ENCODE data around the gene PITX1. TPM values are rescaled to one million over a fixed set of nuclear protein-coding genes. Genes with fewer than 3 reads are reported as not detected.

Gene PITX1
- total RNA-seq, 1 donor from 2014 or later = 1.1 TPM

- Mint-ChIP-seq H3K4me3 (no peak overlapping the region), H3K9me3 (no peaks in the 10 kb centered on the region), H3K27me3 (ENCODE audit: insufficient read depth) (no peaks in the 10 kb centered on the region), H3K36me3 (ENCODE audit: low read depth) (no peaks in the 10 kb centered on the region), H3K4me1 (ENCODE audit: low read depth) (no peaks in the 10 kb centered on the region), H3K27ac (no peak overlapping the region)
- DNase-seq (ENCODE audit: low spot score) = no peak
- intact Hi-C loops (cut with micrococcal nuclease) = no loop called here
Measured at GRCh38 chr5:135069016-135069770, 35.2 kb upstream of the PITX1 start.

- no peaks in the 10 kb centered on the region for H3K4me1 Mint-ChIP-seq (ENCODE audit: low read depth)
- no peaks in the 10 kb centered on the region for H3K36me3 Mint-ChIP-seq (ENCODE audit: low read depth)
- intact Hi-C loops (cut with micrococcal nuclease) = no loop called here
- no peak overlapping the region for H3K4me3 Mint-ChIP-seq
- no peaks in the 10 kb centered on the region for H3K27me3 Mint-ChIP-seq (ENCODE audit: insufficient read depth)
- H3K9me3 Mint-ChIP-seq = no peaks in the 10 kb centered on the region
- no peak overlapping the region for H3K27ac Mint-ChIP-seq
- no peak for DNase-seq (ENCODE audit: low spot score)
Measured at GRCh38 chr5:135067587-135067986, 33.6 kb upstream of the PITX1 start.

- Mint-ChIP-seq H3K27ac (no peak overlapping the region), H3K36me3 (ENCODE audit: low read depth) (no peaks in the 10 kb centered on the region), H3K27me3 (ENCODE audit: insufficient read depth) (no peaks in the 10 kb centered on the region), H3K9me3 (no peaks in the 10 kb centered on the region), H3K4me3 (no peak overlapping the region), H3K4me1 (ENCODE audit: low read depth) (no peaks in the 10 kb centered on the region)
- intact Hi-C loops (cut with micrococcal nuclease) = no loop called here
- DNase-seq (ENCODE audit: low spot score) = no peak
Measured at GRCh38 chr5:135066781-135067180, 32.8 kb upstream of the PITX1 start.

GRCh38 chr5:135065306-135066265, 31.6 kb upstream of the PITX1 start:
- H3K27ac Mint-ChIP-seq = no peak overlapping the region
- no peaks in the 10 kb centered on the region for H3K36me3 Mint-ChIP-seq (ENCODE audit: low read depth)
- no peak for DNase-seq (ENCODE audit: low spot score)
- intact Hi-C loops (cut with micrococcal nuclease) = no loop called here
- no peak overlapping the region for H3K4me3 Mint-ChIP-seq
- H3K9me3 Mint-ChIP-seq = no peaks in the 10 kb centered on the region
- H3K27me3 Mint-ChIP-seq (ENCODE audit: insufficient read depth) = peaks cover 2% of the 10 kb centered on the region
- no peaks in the 10 kb centered on the region for H3K4me1 Mint-ChIP-seq (ENCODE audit: low read depth)

GRCh38 chr5:135064235-135064570, 30.2 kb upstream of the PITX1 start:
- no peaks in the 10 kb centered on the region for H3K36me3 Mint-ChIP-seq (ENCODE audit: low read depth)
- H3K27ac Mint-ChIP-seq = no peak overlapping the region

GRCh38 chr5:135063511-135064234, 29.6 kb upstream of the PITX1 start:
- intact Hi-C loops (cut with micrococcal nuclease) = no loop called here
- H3K27me3 Mint-ChIP-seq (ENCODE audit: insufficient read depth) = peaks cover 2% of the 10 kb centered on the region
- no peaks in the 10 kb centered on the region for H3K4me1 Mint-ChIP-seq (ENCODE audit: low read depth)
- H3K36me3 Mint-ChIP-seq (ENCODE audit: low read depth) = no peaks in the 10 kb centered on the region
- no peak for DNase-seq (ENCODE audit: low spot score)
- H3K4me3 Mint-ChIP-seq = no peak overlapping the region
- no peak overlapping the region for H3K27ac Mint-ChIP-seq
- H3K9me3 Mint-ChIP-seq = no peaks in the 10 kb centered on the region

More at GRCh38 chr5:135064235-135064570, 30.2 kb upstream of the PITX1 start:
- Mint-ChIP-seq H3K9me3 (no peaks in the 10 kb centered on the region), H3K4me3 (no peak overlapping the region), H3K4me1 (ENCODE audit: low read depth) (no peaks in the 10 kb centered on the region), H3K27me3 (ENCODE audit: insufficient read depth) (peaks cover 2% of the 10 kb centered on the region)
- intact Hi-C loops (cut with micrococcal nuclease) = no loop called here
- DNase-seq (ENCODE audit: low spot score) = no peak

GRCh38 chr5:135063056-135063445, 29.0 kb upstream of the PITX1 start:
- Mint-ChIP-seq H3K9me3 (no peaks in the 10 kb centered on the region), H3K27ac (no peak overlapping the region), H3K4me3 (no peak overlapping the region)

GRCh38 chr5:135062216-135063055, 28.4 kb upstream of the PITX1 start:
- no peaks in the 10 kb centered on the region for H3K9me3 Mint-ChIP-seq
- H3K4me3 Mint-ChIP-seq = no peak overlapping the region
- H3K27ac Mint-ChIP-seq = no peak overlapping the region
- intact Hi-C loops (cut with micrococcal nuclease) = no loop called here
- peaks cover 8% of the 10 kb centered on the region for H3K27me3 Mint-ChIP-seq (ENCODE audit: insufficient read depth)
- no peaks in the 10 kb centered on the region for H3K36me3 Mint-ChIP-seq (ENCODE audit: low read depth)
- H3K4me1 Mint-ChIP-seq (ENCODE audit: low read depth) = no peaks in the 10 kb centered on the region
- no peak for DNase-seq (ENCODE audit: low spot score)

More at GRCh38 chr5:135063056-135063445, 29.0 kb upstream of the PITX1 start:
- intact Hi-C loops (cut with micrococcal nuclease) = no loop called here
- H3K36me3 Mint-ChIP-seq (ENCODE audit: low read depth) = no peaks in the 10 kb centered on the region
- H3K27me3 Mint-ChIP-seq (ENCODE audit: insufficient read depth) = peaks cover 4% of the 10 kb centered on the region
- DNase-seq (ENCODE audit: low spot score) = no peak
- no peaks in the 10 kb centered on the region for H3K4me1 Mint-ChIP-seq (ENCODE audit: low read depth)

- no peaks in the 10 kb centered on the region for H3K4me1 Mint-ChIP-seq (ENCODE audit: low read depth)
Measured at GRCh38 chr5:135061001-135061400, 27.0 kb upstream of the PITX1 start.

GRCh38 chr5:135060021-135060420, 26.0 kb upstream of the PITX1 start:
- Mint-ChIP-seq H3K36me3 (ENCODE audit: low read depth) (no peaks in the 10 kb centered on the region), H3K27ac (no peak overlapping the region), H3K4me3 (no peak overlapping the region), H3K4me1 (ENCODE audit: low read depth) (no peaks in the 10 kb centered on the region), H3K27me3 (ENCODE audit: insufficient read depth) (peaks cover 13% of the 10 kb centered on the region), H3K9me3 (no peaks in the 10 kb centered on the region)
- no peak for DNase-seq (ENCODE audit: low spot score)
- intact Hi-C loops (cut with micrococcal nuclease) = no loop called here

More at GRCh38 chr5:135061001-135061400, 27.0 kb upstream of the PITX1 start:
- intact Hi-C loops (cut with micrococcal nuclease) = no loop called here
- Mint-ChIP-seq H3K9me3 (no peaks in the 10 kb centered on the region), H3K4me3 (no peak overlapping the region), H3K27ac (no peak overlapping the region), H3K27me3 (ENCODE audit: insufficient read depth) (peaks cover 11% of the 10 kb centered on the region), H3K36me3 (ENCODE audit: low read depth) (no peaks in the 10 kb centered on the region)
- DNase-seq (ENCODE audit: low spot score) = no peak

GRCh38 chr5:135059000-135059923, 25.2 kb upstream of the PITX1 start:
- Mint-ChIP-seq H3K9me3 (no peaks in the 10 kb centered on the region), H3K4me1 (ENCODE audit: low read depth) (no peaks in the 10 kb centered on the region), H3K36me3 (ENCODE audit: low read depth) (no peaks in the 10 kb centered on the region), H3K27me3 (ENCODE audit: insufficient read depth) (peaks cover 13% of the 10 kb centered on the region), H3K4me3 (no peak overlapping the region), H3K27ac (no peak overlapping the region)
- DNase-seq (ENCODE audit: low spot score) = no peak
- intact Hi-C loops (cut with micrococcal nuclease) = no loop called here
